Natural killer cell (primary cell): Measurements from ENCODE around the gene CHD6. TPM values are rescaled to one million over a fixed set of nuclear protein-coding genes. Genes with fewer than 3 reads are reported as not detected.
A peak's percentile ranks its signal among the peaks of the same experiment; 100 is the strongest.

Experiments
- ATAC-seq, 3 donors: fragments of 150-1000 bp in 2 of 3; fragments of 200-7000 bp in 1 of 3; cut with Tn5 transposase; 1 replicate in 1 of 3; 2 replicates in 2 of 3; pipeline ENCODE4 v1.10.0; 2021; ENCODE audit warnings: mild to moderate bottlenecking in 2 of 3, moderate library complexity in 2 of 3
- DNase-seq, 2 donors: peaks; one replicate each; pipeline versions ENCODE4 v3.0.0 to v3.0.0-alpha.2; 2013 to 2021; ENCODE audit warnings: mixed read lengths in 1 of 2
- H3K27ac ChIP-seq: one replicate; pipeline ENCODE4 v1.5.1; 2013; ENCODE audit warnings: mild to moderate bottlenecking, low read length
- H3K27me3 ChIP-seq: one replicate; pipeline ENCODE4 v1.6.1; 2013; ENCODE audit warnings: low read length; ENCODE audit not compliant: control insufficient read depth, insufficient read depth
- H3K36me3 ChIP-seq: one replicate; pipeline ENCODE4 v1.6.1; 2013; ENCODE audit warnings: low read length; ENCODE audit not compliant: control insufficient read depth, insufficient read depth
- H3K4me1 ChIP-seq: one replicate; pipeline ENCODE4 v1.6.1; 2013; ENCODE audit warnings: low read length; ENCODE audit not compliant: control insufficient read depth, insufficient read depth
- H3K4me3 ChIP-seq: one replicate; pipeline ENCODE4 v1.5.1; 2013; ENCODE audit warnings: low read length
- H3K9me3 ChIP-seq: one replicate; pipeline ENCODE4 v1.6.1; 2013; ENCODE audit warnings: low read length; ENCODE audit not compliant: control insufficient read depth, insufficient read depth
- H3K27ac Mint-ChIP-seq, 2 donors: one replicate each; pipeline ENCODE4 v1.8.0; 2022; ENCODE audit warnings: mild to moderate bottlenecking in 2 of 2, mixed read lengths in 2 of 2, moderate library complexity in 1 of 2
- H3K27me3 Mint-ChIP-seq, 2 donors: one replicate each; pipeline ENCODE4 v1.8.0; 2022; ENCODE audit warnings: low read depth in 2 of 2, mixed read lengths in 2 of 2
- H3K36me3 Mint-ChIP-seq: one replicate; pipeline ENCODE4 v1.8.0; 2022; ENCODE audit warnings: mixed read lengths
- H3K4me1 Mint-ChIP-seq, 2 donors: one replicate each; pipeline ENCODE4 v1.8.0; 2022; ENCODE audit warnings: mixed read lengths in 2 of 2
- H3K4me3 Mint-ChIP-seq: one replicate; pipeline ENCODE4 v1.8.0; 2022; ENCODE audit warnings: mild to moderate bottlenecking, moderate library complexity, mixed read lengths
- H3K9me3 Mint-ChIP-seq, 2 donors: one replicate each; pipeline ENCODE4 v1.8.0; 2022; ENCODE audit warnings: mixed read lengths in 2 of 2
- WGBS: methylation state at CpG from one replicate; pipeline ENCODE4 v1.1.7; 2013; ENCODE audit warnings: missing lambda C conversion rate; ENCODE audit not compliant: insufficient coverage; 5-methylcytosine and 5-hydroxymethylcytosine counted together
- intact Hi-C: fragments of 100-400 bp; cut with micrococcal nuclease; formaldehyde crosslinking; loops from one replicate; pipeline ENCODE4 v1.14.2; 2022
- total RNA-seq, 4 donors: library from RNA; stranded (reverse); fragments of 120-200 nt in 1 of 4; gene quantifications; one replicate each; pipeline versions ENCODE4 v1.2.3 to v1.2.4, GENCODE V29; 2013 to 2022
- TF ChIP-seq, protein P1 (sequence below): fragments of 200-600 bp; IDR thresholded peaks from one replicate; pipeline ENCODE4 v1.8.0; 2022; ENCODE audit warnings: antibody characterized with exemption

CHD6 gene
- total RNA-seq, 3 donors from 2014 or later (not counting 1 experiment from before 2014, with no cell fraction given): 82.8 to 96.6 (median 90.4) TPM

- ATAC-seq (no peak), DNase-seq (no peak)
- intact Hi-C loops: no loop called here
- H3K36me3 ChIP-seq: peaks cover 2% of the 10 kb centered on the region
- Mint-ChIP-seq H3K36me3 (peaks cover 24% of the 10 kb centered on the region), H3K27ac (no peak overlapping the region), H3K9me3 (peaks cover 8 to 28% of the 10 kb centered on the region in 2 donors), H3K27me3 (no peaks in the 10 kb centered on the region), H3K4me1 (peaks cover 52 to 56% of the 10 kb centered on the region in 2 donors), H3K4me3 (no peak overlapping the region)
- TF ChIP-seq, protein P1, sequence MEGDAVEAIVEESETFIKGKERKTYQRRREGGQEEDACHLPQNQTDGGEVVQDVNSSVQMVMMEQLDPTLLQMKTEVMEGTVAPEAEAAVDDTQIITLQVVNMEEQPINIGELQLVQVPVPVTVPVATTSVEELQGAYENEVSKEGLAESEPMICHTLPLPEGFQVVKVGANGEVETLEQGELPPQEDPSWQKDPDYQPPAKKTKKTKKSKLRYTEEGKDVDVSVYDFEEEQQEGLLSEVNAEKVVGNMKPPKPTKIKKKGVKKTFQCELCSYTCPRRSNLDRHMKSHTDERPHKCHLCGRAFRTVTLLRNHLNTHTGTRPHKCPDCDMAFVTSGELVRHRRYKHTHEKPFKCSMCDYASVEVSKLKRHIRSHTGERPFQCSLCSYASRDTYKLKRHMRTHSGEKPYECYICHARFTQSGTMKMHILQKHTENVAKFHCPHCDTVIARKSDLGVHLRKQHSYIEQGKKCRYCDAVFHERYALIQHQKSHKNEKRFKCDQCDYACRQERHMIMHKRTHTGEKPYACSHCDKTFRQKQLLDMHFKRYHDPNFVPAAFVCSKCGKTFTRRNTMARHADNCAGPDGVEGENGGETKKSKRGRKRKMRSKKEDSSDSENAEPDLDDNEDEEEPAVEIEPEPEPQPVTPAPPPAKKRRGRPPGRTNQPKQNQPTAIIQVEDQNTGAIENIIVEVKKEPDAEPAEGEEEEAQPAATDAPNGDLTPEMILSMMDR: no peak
- H3K9me3 ChIP-seq: peaks cover 54% of the 10 kb centered on the region
- H3K4me3 ChIP-seq: no peak overlapping the region
- H3K27ac ChIP-seq: no peak overlapping the region
- H3K4me1 ChIP-seq: peaks cover 10% of the 10 kb centered on the region
- WGBS: 99% methylated on average over 5 of the region's 6 CpGs
- H3K27me3 ChIP-seq: no peaks in the 10 kb centered on the region
Measured at GRCh38 chr20:41598719-41599118, 19.5 kb downstream of the CHD6 start.

- peaks cover 59 to 66% of the 10 kb centered on the region in 2 donors for H3K4me1 Mint-ChIP-seq
- DNase-seq (no peak), ATAC-seq (no peak)
- Histone ChIP-seq H3K4me3 (no peak overlapping the region), H3K27me3 (no peaks in the 10 kb centered on the region), H3K9me3 (peaks cover 41% of the 10 kb centered on the region), H3K4me1 (peaks cover 6% of the 10 kb centered on the region), H3K36me3 (peaks cover 2% of the 10 kb centered on the region), H3K27ac (no peak overlapping the region)
- no peak overlapping the region for H3K4me3 Mint-ChIP-seq
- peaks cover 7% of the 10 kb centered on the region for H3K36me3 Mint-ChIP-seq
- intact Hi-C loops: no loop called here
- peaks cover 3 to 12% of the 10 kb centered on the region in 2 donors for H3K9me3 Mint-ChIP-seq
- TF ChIP-seq, protein P1: no peak
- no peaks in the 10 kb centered on the region for H3K27me3 Mint-ChIP-seq
- WGBS: 96% methylated on average over 6 of the region's 8 CpGs
- H3K27ac Mint-ChIP-seq: peak overlapping the region in 1 of 2 donors; percentile 1
Measured at GRCh38 chr20:41594514-41595322, 23.5 kb downstream of the CHD6 start.

DNA sequence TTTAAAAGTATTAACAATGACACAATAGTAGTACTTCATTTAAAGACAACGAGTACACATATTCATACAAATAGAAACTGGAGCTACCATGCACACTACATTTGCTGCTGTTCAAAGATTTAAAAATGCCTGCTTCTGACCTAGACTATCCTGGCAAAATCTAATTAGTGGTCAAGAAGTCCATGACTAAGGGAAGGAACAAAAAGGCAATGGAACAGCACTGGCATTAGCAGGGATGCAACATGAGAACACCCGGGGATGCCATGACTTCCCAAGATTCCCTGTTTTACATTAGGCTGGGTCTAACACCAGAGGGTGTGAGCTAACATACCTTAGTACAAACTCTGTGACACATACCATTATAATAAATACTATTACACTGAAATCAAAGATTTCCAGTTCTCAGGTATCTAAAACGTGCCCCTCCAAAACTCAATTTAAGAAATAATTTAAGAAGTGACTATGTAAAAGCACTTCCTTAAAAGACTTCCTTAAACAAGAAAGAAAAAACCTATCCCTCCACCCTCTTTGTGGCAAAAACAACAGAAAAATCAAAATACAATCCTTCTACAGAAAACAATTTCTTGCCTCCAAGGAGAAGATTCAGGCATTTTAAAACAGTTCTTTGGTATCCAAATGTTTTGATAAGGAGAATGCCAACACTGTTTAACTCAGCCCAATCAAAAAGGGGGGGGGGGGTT is 25.5 kb downstream of the CHD6 start:
- peaks cover 63 to 73% of the 10 kb centered on the region in 2 donors for H3K4me1 Mint-ChIP-seq
- no peak overlapping the region for H3K4me3 Mint-ChIP-seq
- H3K36me3 Mint-ChIP-seq: no peaks in the 10 kb centered on the region
- peak overlapping the region in 1 of 2 donors; percentile 62 for H3K27ac Mint-ChIP-seq
- ATAC-seq (no peak), DNase-seq (no peak)
- Histone ChIP-seq H3K36me3 (peaks cover 2% of the 10 kb centered on the region), H3K4me3 (no peak overlapping the region), H3K27me3 (no peaks in the 10 kb centered on the region), H3K27ac (no peak overlapping the region), H3K4me1 (peaks cover 6% of the 10 kb centered on the region), H3K9me3 (peaks cover 24% of the 10 kb centered on the region)
- H3K9me3 Mint-ChIP-seq: peaks cover 0 to 9% of the 10 kb centered on the region in 2 donors
- no peaks in the 10 kb centered on the region for H3K27me3 Mint-ChIP-seq
- TF ChIP-seq, protein P1: no peak
- 72% methylated on average over 2 of the region's 3 CpGs for WGBS
- intact Hi-C loops: no loop called here
